Activated CD4-positive, alpha-beta T cell treated with anti-CD3 and anti-CD28 coated beads, Interleukin-2, amount 10 ng/mL, durations not matched to agents 7 days and 5 days (primary cell): ENCODE data around the gene LIF. TPM values are rescaled to one million over a fixed set of nuclear protein-coding genes. Genes with fewer than 3 reads are reported as not detected.

Experiments
- CTCF ChIA-PET: fragments of 350-600 bp; sonication (Branson Sonifier 250); formaldehyde crosslinking; loops from one replicate; lab custom pipeline; 2021; ENCODE audit warnings: antibody characterized with exemption; lab: Charles Lee
- POLR2A ChIA-PET: fragments of 350-600 bp; sonication (Branson Sonifier 250); formaldehyde crosslinking; loops from one replicate; lab custom pipeline; 2021; ENCODE audit warnings: antibody characterized with exemption; lab: Charles Lee
- DNase-seq: peaks from one replicate; pipeline ENCODE4 v3.0.0-alpha.2; 2020
- H3K27ac Mint-ChIP-seq: one replicate; pipeline ENCODE4 v1.8.0; 2021; ENCODE audit warnings: mild to moderate bottlenecking, moderate library complexity, mixed read lengths
- H3K27me3 Mint-ChIP-seq: one replicate; pipeline ENCODE4 v1.8.0; 2021; ENCODE audit warnings: mixed read lengths
- H3K36me3 Mint-ChIP-seq: one replicate; pipeline ENCODE4 v1.8.0; 2021; ENCODE audit warnings: low read depth, mixed read lengths
- H3K4me1 Mint-ChIP-seq: one replicate; pipeline ENCODE4 v1.8.0; 2021; ENCODE audit warnings: mixed read lengths
- H3K4me3 Mint-ChIP-seq: one replicate; pipeline ENCODE4 v1.8.0; 2021; ENCODE audit warnings: mild to moderate bottlenecking, moderate library complexity, mixed read lengths
- H3K9me3 Mint-ChIP-seq: one replicate; pipeline ENCODE4 v1.8.0; 2021; ENCODE audit warnings: mixed read lengths
- total RNA-seq, 2 experiments: library from RNA; stranded (reverse); gene quantifications; one replicate each; pipeline ENCODE4 v1.2.3, GENCODE V29; 2021

LIF gene
- total RNA-seq, 2 experiments from 2014 or later: 102 to 103 TPM

GRCh38 chr22:30282616-30283046, 36.1 kb upstream of the LIF start:
- peak overlapping the region; percentile 85 for H3K27ac Mint-ChIP-seq
- peaks cover 15% of the 10 kb centered on the region for H3K36me3 Mint-ChIP-seq
- CTCF ChIA-PET: interaction anchor here (0.9 to 1.6 kb wide), 5 partner anchors 14 to 108 kb away, joined by 3 to 5 read pairs (median 3); no protein-coding TSS in a partner anchor
- H3K4me1 Mint-ChIP-seq: peaks cover 77% of the 10 kb centered on the region
- DNase-seq: no peak
- H3K27me3 Mint-ChIP-seq: no peaks in the 10 kb centered on the region
- H3K9me3 Mint-ChIP-seq: no peaks in the 10 kb centered on the region
- POLR2A ChIA-PET: interaction anchor here (0.6 to 1.4 kb wide), 3 partner anchors 16 to 31 kb away, joined by 3 read pairs; partner anchors contain the start of gene OSM
- peak overlapping the region; percentile 64 for H3K4me3 Mint-ChIP-seq

GRCh38 chr22:30280505-30280904, 33.9 kb upstream of the LIF start:
- Mint-ChIP-seq H3K4me3 (no peak overlapping the region), H3K27me3 (no peaks in the 10 kb centered on the region), H3K36me3 (peaks cover 14% of the 10 kb centered on the region), H3K4me1 (peaks cover 76% of the 10 kb centered on the region), H3K27ac (no peak overlapping the region), H3K9me3 (no peaks in the 10 kb centered on the region)
- DNase-seq: no peak
- POLR2A ChIA-PET: interaction anchor here (1.4 kb wide), 1 partner anchor 13 kb away, joined by 3 read pairs; no protein-coding TSS in a partner anchor
- CTCF ChIA-PET: interaction anchor here (0.8 to 5.8 kb wide), 6 partner anchors 8 to 169 kb away, joined by 3 to 45 read pairs (median 4); partner anchors contain the start of genes CASTOR1 and RNF215

- H3K27ac Mint-ChIP-seq: peak overlapping the region; percentile 70
- POLR2A ChIA-PET: interaction anchor here (1.4 kb wide), 1 partner anchor 12 kb away, joined by 3 read pairs; no protein-coding TSS in a partner anchor
- no peak for DNase-seq
- H3K4me3 Mint-ChIP-seq: no peak overlapping the region
- H3K4me1 Mint-ChIP-seq: peaks cover 76% of the 10 kb centered on the region
- H3K9me3 Mint-ChIP-seq: no peaks in the 10 kb centered on the region
- peaks cover 20% of the 10 kb centered on the region for H3K36me3 Mint-ChIP-seq
- CTCF ChIA-PET: interaction anchor here (0.8 to 5.8 kb wide), 6 partner anchors 9 to 169 kb away, joined by 3 to 45 read pairs (median 4); partner anchors contain the start of genes CASTOR1, CCDC157, RNF215 and SF3A1
- H3K27me3 Mint-ChIP-seq: no peaks in the 10 kb centered on the region
These were observed 33.4 kb upstream of the LIF start for GRCh38 chr22:30279932-30280331.

- H3K9me3 Mint-ChIP-seq: no peaks in the 10 kb centered on the region
- ChIA-PET CTCF (interaction anchor here (0.8 to 5.8 kb wide), 4 partner anchors 10 to 108 kb away, joined by 3 to 45 read pairs (median 4); partner anchors contain the start of genes CASTOR1, CCDC157, RNF215 and SF3A1), POLR2A (interaction anchor here (1.4 kb wide), 1 partner anchor 11 kb away, joined by 3 read pairs; no protein-coding TSS in a partner anchor)
- H3K4me3 Mint-ChIP-seq: no peak overlapping the region
- no peaks in the 10 kb centered on the region for H3K27me3 Mint-ChIP-seq
- peak overlapping the region; percentile 70 for H3K27ac Mint-ChIP-seq
- H3K4me1 Mint-ChIP-seq: peaks cover 76% of the 10 kb centered on the region
- no peak for DNase-seq
- peaks cover 22% of the 10 kb centered on the region for H3K36me3 Mint-ChIP-seq
These were observed 32.7 kb upstream of the LIF start for GRCh38 chr22:30279046-30279788.

GRCh38 chr22:30277547-30278344, 31.2 kb upstream of the LIF start:
- CTCF ChIA-PET: interaction anchor here (0.8 to 5.8 kb wide), 3 partner anchors 11 to 223 kb away, joined by 3 to 45 read pairs (median 3); partner anchors contain the start of gene CASTOR1
- Mint-ChIP-seq H3K27ac (no peak overlapping the region), H3K4me3 (no peak overlapping the region), H3K27me3 (no peaks in the 10 kb centered on the region), H3K4me1 (peaks cover 74% of the 10 kb centered on the region), H3K9me3 (no peaks in the 10 kb centered on the region), H3K36me3 (peaks cover 30% of the 10 kb centered on the region)
- POLR2A ChIA-PET: no interaction called here
- no peak for DNase-seq

GRCh38 chr22:30276039-30276438, 29.5 kb upstream of the LIF start:
- ChIA-PET POLR2A (no interaction called here), CTCF (interaction anchor here (0.6 to 5.8 kb wide), 3 partner anchors 13 to 713 kb away, joined by 3 to 45 read pairs (median 5); partner anchors contain the start of gene CASTOR1)
- DNase-seq: no peak
- no peaks in the 10 kb centered on the region for H3K27me3 Mint-ChIP-seq
- H3K9me3 Mint-ChIP-seq: no peaks in the 10 kb centered on the region
- peaks cover 74% of the 10 kb centered on the region for H3K4me1 Mint-ChIP-seq
- H3K36me3 Mint-ChIP-seq: peaks cover 38% of the 10 kb centered on the region
- H3K27ac Mint-ChIP-seq: peak overlapping the region; percentile 59
- no peak overlapping the region for H3K4me3 Mint-ChIP-seq

- Mint-ChIP-seq H3K27ac (peak overlapping the region; percentile 59), H3K36me3 (peaks cover 41% of the 10 kb centered on the region), H3K4me3 (no peak overlapping the region), H3K4me1 (peaks cover 75% of the 10 kb centered on the region), H3K27me3 (no peaks in the 10 kb centered on the region), H3K9me3 (no peaks in the 10 kb centered on the region)
- CTCF ChIA-PET: interaction anchor here (1.2 to 5.8 kb wide), 2 partner anchors 13 to 32 kb away, joined by 3 to 45 read pairs; partner anchors contain the start of gene CASTOR1
- no peak for DNase-seq
- POLR2A ChIA-PET: no interaction called here
These were observed 29.1 kb upstream of the LIF start for GRCh38 chr22:30275625-30276024.

GRCh38 chr22:30274437-30274812, 27.9 kb upstream of the LIF start:
- ChIA-PET CTCF (interaction anchor here (1.0 kb wide), 1 partner anchor 12 kb away, joined by 3 read pairs; no protein-coding TSS in a partner anchor), POLR2A (no interaction called here)
- Mint-ChIP-seq H3K27ac (peak overlapping the region; percentile 21), H3K36me3 (peaks cover 51% of the 10 kb centered on the region), H3K9me3 (no peaks in the 10 kb centered on the region), H3K4me3 (no peak overlapping the region), H3K27me3 (no peaks in the 10 kb centered on the region), H3K4me1 (peaks cover 70% of the 10 kb centered on the region)
- no peak for DNase-seq

GRCh38 chr22:30273711-30274436, 27.3 kb upstream of the LIF start:
- H3K27ac Mint-ChIP-seq: no peak overlapping the region
- H3K9me3 Mint-ChIP-seq: no peaks in the 10 kb centered on the region
- POLR2A ChIA-PET: no interaction called here
- H3K4me3 Mint-ChIP-seq: no peak overlapping the region
- H3K27me3 Mint-ChIP-seq: no peaks in the 10 kb centered on the region
- DNase-seq: no peak
- CTCF ChIA-PET: interaction anchor here (1.0 kb wide), 1 partner anchor 12 kb away, joined by 3 read pairs; no protein-coding TSS in a partner anchor
- peaks cover 55% of the 10 kb centered on the region for H3K36me3 Mint-ChIP-seq
- peaks cover 68% of the 10 kb centered on the region for H3K4me1 Mint-ChIP-seq

- H3K36me3 Mint-ChIP-seq: peaks cover 58% of the 10 kb centered on the region
- ChIA-PET POLR2A (no interaction called here), CTCF (interaction anchor here (1.1 kb wide), 1 partner anchor 15 kb away, joined by 7 read pairs; no protein-coding TSS in a partner anchor)
- H3K27me3 Mint-ChIP-seq: no peaks in the 10 kb centered on the region
- peak overlapping the region; percentile 46 for H3K27ac Mint-ChIP-seq
- peaks cover 71% of the 10 kb centered on the region for H3K4me1 Mint-ChIP-seq
- no peak overlapping the region for H3K4me3 Mint-ChIP-seq
- no peaks in the 10 kb centered on the region for H3K9me3 Mint-ChIP-seq
- no peak for DNase-seq
These were observed 26.4 kb upstream of the LIF start for GRCh38 chr22:30272781-30273601.

- no peak overlapping the region for H3K4me3 Mint-ChIP-seq
- peak overlapping the region; percentile 54 for H3K27ac Mint-ChIP-seq
- H3K4me1 Mint-ChIP-seq: peaks cover 61% of the 10 kb centered on the region
- no peaks in the 10 kb centered on the region for H3K9me3 Mint-ChIP-seq
- peaks cover 62% of the 10 kb centered on the region for H3K36me3 Mint-ChIP-seq
- ChIA-PET POLR2A (no interaction called here), CTCF (no interaction called here)
- H3K27me3 Mint-ChIP-seq: no peaks in the 10 kb centered on the region
- DNase-seq: no peak
These were observed 24.3 kb upstream of the LIF start for GRCh38 chr22:30270832-30271231.
